Mesendoderm (in vitro differentiated cells): ENCODE data around the gene ZNF618.

Experiments
- DNase-seq: peaks from one replicate; pipeline ENCODE4 v3.0.0; 2013
- H2AK5ac ChIP-seq: 2 replicates; pipeline ENCODE4 v1.6.1; 2013; ENCODE audit warnings: low read length, inconsistent platforms
- H2BK120ac ChIP-seq: 2 replicates; pipeline ENCODE4 v1.6.1; 2013; ENCODE audit warnings: low read depth, mild to moderate bottlenecking, low read length, moderate library complexity, mixed read lengths
- H2BK15ac ChIP-seq: replicated peaks from 2 replicates; pipeline ENCODE4 v1.6.1; 2013; ENCODE audit warnings: low read depth, mild to moderate bottlenecking, moderate library complexity
- H2BK5ac ChIP-seq: 2 replicates; pipeline ENCODE4 v1.6.1; 2013; ENCODE audit warnings: low read length, inconsistent platforms
- H3K18ac ChIP-seq: 2 replicates; pipeline ENCODE4 v1.6.1; 2013; ENCODE audit warnings: mild to moderate bottlenecking, low read length, mixed read lengths
- H3K23ac ChIP-seq: one replicate; pipeline ENCODE4 v1.6.1; 2013; ENCODE audit warnings: low read length
- H3K27ac ChIP-seq: 2 replicates; pipeline ENCODE4 v1.5.1; 2013; ENCODE audit warnings: low read depth, mild to moderate bottlenecking, inconsistent platforms, low read length, moderate library complexity
- H3K27me3 ChIP-seq: 2 replicates; pipeline ENCODE4 v1.6.1; 2013; ENCODE audit warnings: low read length, control low read depth, mild to moderate bottlenecking, inconsistent platforms; ENCODE audit not compliant: insufficient read depth, poor library complexity
- H3K36me3 ChIP-seq: 2 replicates; pipeline ENCODE4 v1.6.1; 2013; ENCODE audit warnings: low read length, inconsistent platforms; ENCODE audit not compliant: control insufficient read depth, insufficient read depth
- H3K4ac ChIP-seq: one replicate; pipeline ENCODE4 v1.6.1; 2013; ENCODE audit warnings: low read depth, mild to moderate bottlenecking, low read length, moderate library complexity
- H3K4me1 ChIP-seq: 2 replicates; pipeline ENCODE4 v1.6.1; 2013; ENCODE audit warnings: low read depth, low read length, inconsistent platforms; ENCODE audit not compliant: control insufficient read depth
- H3K4me2 ChIP-seq: 2 replicates; pipeline ENCODE4 v1.6.1; 2013; ENCODE audit warnings: low read length
- H3K4me3 ChIP-seq: 2 replicates; pipeline ENCODE4 v1.5.1; 2013; ENCODE audit warnings: mild to moderate bottlenecking, low read length
- H3K56ac ChIP-seq: one replicate; pipeline ENCODE4 v1.6.1; 2013; ENCODE audit warnings: low read length
- H3K79me1 ChIP-seq: 2 replicates; pipeline ENCODE4 v1.6.1; 2013; ENCODE audit warnings: low read length, inconsistent platforms
- H3K79me2 ChIP-seq: 2 replicates; pipeline ENCODE4 v1.6.1; 2013; ENCODE audit warnings: mild to moderate bottlenecking, low read length; ENCODE audit not compliant: control insufficient read depth, insufficient read depth
- H3K9ac ChIP-seq: 2 replicates; pipeline ENCODE4 v1.6.1; 2013; ENCODE audit warnings: low read length, inconsistent platforms
- H4K5ac ChIP-seq: one replicate; pipeline ENCODE4 v1.6.1; 2013; ENCODE audit warnings: low read length
- H4K8ac ChIP-seq: one replicate; pipeline ENCODE4 v1.6.1; 2013; ENCODE audit warnings: low read depth, mild to moderate bottlenecking, control low read depth, low read length, moderate library complexity
- WGBS: extraction: QIAGEN DNeasy Blood & Tissue Kit; methylation state at CpG from one replicate; pipeline ENCODE4 v1.1.7; 2013; ENCODE audit warnings: low lambda C conversion rate, missing lambda C conversion rate; ENCODE audit not compliant: insufficient coverage; ENCODE audit errors: extremely low coverage; 5-methylcytosine and 5-hydroxymethylcytosine counted together

Gene ZNF618

GRCh38 chr9:114056527-114056926 is 180.4 kb downstream of the ZNF618 start:
- no peak overlapping the region for H2AK5ac ChIP-seq
- no peak overlapping the region for H4K8ac ChIP-seq
- WGBS, result no CpG with 5 or more reads among the region's 5 CpGs
- H3K4me2 ChIP-seq, result no peak overlapping the region
- H3K4me3 ChIP-seq, result no peak overlapping the region
- no peak overlapping the region for H2BK120ac ChIP-seq
- no peak overlapping the region for H3K23ac ChIP-seq
- no peak overlapping the region for H3K9ac ChIP-seq
- no peak overlapping the region for H3K56ac ChIP-seq
- no peak overlapping the region for H4K5ac ChIP-seq
- no peaks in the 10 kb centered on the region for H3K79me2 ChIP-seq
- no peak for DNase-seq
- no peak overlapping the region for H3K27ac ChIP-seq
- no peak overlapping the region for H2BK15ac ChIP-seq
- H3K27me3 ChIP-seq, result no peaks in the 10 kb centered on the region
- H3K18ac ChIP-seq, result no peak overlapping the region
- peaks cover 2% of the 10 kb centered on the region for H3K36me3 ChIP-seq
- no peak overlapping the region for H2BK5ac ChIP-seq
- no peaks in the 10 kb centered on the region for H3K79me1 ChIP-seq
- H3K4me1 ChIP-seq, result no peaks in the 10 kb centered on the region
- H3K4ac ChIP-seq, result no peak overlapping the region

GRCh38 chr9:114057161-114057885 is 181.2 kb downstream of the ZNF618 start:
- no peaks in the 10 kb centered on the region for H3K27me3 ChIP-seq
- H3K36me3 ChIP-seq, result no peaks in the 10 kb centered on the region
- WGBS, result no CpG with 5 or more reads among the region's 7 CpGs
- no peak overlapping the region for H4K8ac ChIP-seq
- no peaks in the 10 kb centered on the region for H3K79me2 ChIP-seq
- H3K79me1 ChIP-seq, result no peaks in the 10 kb centered on the region
- no peak overlapping the region for H3K9ac ChIP-seq
- no peak overlapping the region for H4K5ac ChIP-seq
- H3K4me3 ChIP-seq, result no peak overlapping the region
- no peak for DNase-seq
- H3K23ac ChIP-seq, result no peak overlapping the region
- H3K27ac ChIP-seq, result no peak overlapping the region
- H3K18ac ChIP-seq, result no peak overlapping the region
- no peak overlapping the region for H2BK120ac ChIP-seq
- no peak overlapping the region for H2BK15ac ChIP-seq
- H3K4me1 ChIP-seq, result no peaks in the 10 kb centered on the region
- H3K56ac ChIP-seq, result no peak overlapping the region
- no peak overlapping the region for H2AK5ac ChIP-seq
- no peak overlapping the region for H3K4ac ChIP-seq
- H2BK5ac ChIP-seq, result no peak overlapping the region
- H3K4me2 ChIP-seq, result no peak overlapping the region

GRCh38 chr9:114058688-114059046 is 182.6 kb downstream of the ZNF618 start:
- Histone ChIP-seq H3K79me1 (no peaks in the 10 kb centered on the region), H2BK15ac (no peak overlapping the region), H3K4ac (no peak overlapping the region), H2AK5ac (no peak overlapping the region), H4K5ac (no peak overlapping the region), H2BK120ac (no peak overlapping the region), H3K4me2 (no peak overlapping the region), H3K56ac (no peak overlapping the region), H3K27me3 (no peaks in the 10 kb centered on the region), H3K27ac (no peak overlapping the region), H2BK5ac (no peak overlapping the region), H3K4me1 (no peaks in the 10 kb centered on the region), H3K4me3 (no peak overlapping the region), H4K8ac (no peak overlapping the region), H3K23ac (no peak overlapping the region), H3K79me2 (no peaks in the 10 kb centered on the region), H3K18ac (no peak overlapping the region), H3K9ac (no peak overlapping the region), H3K36me3 (no peaks in the 10 kb centered on the region)
- no peak for DNase-seq
- no CpG with 5 or more reads among the region's 4 CpGs for WGBS

- H3K56ac ChIP-seq, result no peak overlapping the region
- no peaks in the 10 kb centered on the region for H3K27me3 ChIP-seq
- no peak overlapping the region for H2BK5ac ChIP-seq
- H3K4ac ChIP-seq, result no peak overlapping the region
- no peaks in the 10 kb centered on the region for H3K36me3 ChIP-seq
- H3K79me2 ChIP-seq, result no peaks in the 10 kb centered on the region
- no peak overlapping the region for H3K27ac ChIP-seq
- no peaks in the 10 kb centered on the region for H3K79me1 ChIP-seq
- H4K8ac ChIP-seq, result no peak overlapping the region
- no peak overlapping the region for H3K18ac ChIP-seq
- no peak overlapping the region for H2BK120ac ChIP-seq
- no peak overlapping the region for H3K9ac ChIP-seq
- H4K5ac ChIP-seq, result no peak overlapping the region
- no peak overlapping the region for H2AK5ac ChIP-seq
- H3K23ac ChIP-seq, result no peak overlapping the region
- no peak for DNase-seq
- H3K4me1 ChIP-seq, result no peaks in the 10 kb centered on the region
- WGBS, result no CpG with 5 or more reads among the region's 8 CpGs
- no peak overlapping the region for H3K4me3 ChIP-seq
- no peak overlapping the region for H3K4me2 ChIP-seq
- no peak overlapping the region for H2BK15ac ChIP-seq
These were observed 183.1 kb downstream of the ZNF618 start for GRCh38 chr9:114059047-114059803.

GRCh38 chr9:114060070-114060469 is 184.0 kb downstream of the ZNF618 start:
- no peak overlapping the region for H2AK5ac ChIP-seq
- H3K27ac ChIP-seq, result no peak overlapping the region
- H3K79me2 ChIP-seq, result no peaks in the 10 kb centered on the region
- no peak overlapping the region for H3K23ac ChIP-seq
- no peak overlapping the region for H3K9ac ChIP-seq
- H2BK5ac ChIP-seq, result no peak overlapping the region
- no peaks in the 10 kb centered on the region for H3K36me3 ChIP-seq
- H3K27me3 ChIP-seq, result no peaks in the 10 kb centered on the region
- no peak overlapping the region for H3K4me2 ChIP-seq
- no peak overlapping the region for H2BK15ac ChIP-seq
- no peak for DNase-seq
- H3K4me1 ChIP-seq, result no peaks in the 10 kb centered on the region
- H3K18ac ChIP-seq, result no peak overlapping the region
- H2BK120ac ChIP-seq, result no peak overlapping the region
- H3K4ac ChIP-seq, result no peak overlapping the region
- WGBS, result no CpG with 5 or more reads among the region's 8 CpGs
- H3K56ac ChIP-seq, result no peak overlapping the region
- no peak overlapping the region for H4K5ac ChIP-seq
- H4K8ac ChIP-seq, result no peak overlapping the region
- no peak overlapping the region for H3K4me3 ChIP-seq
- H3K79me1 ChIP-seq, result no peaks in the 10 kb centered on the region
